ENCODE measurements around the gene TIAM1. TPM values are rescaled to one million over a fixed set of nuclear protein-coding genes. Genes with fewer than 3 reads are reported as not detected.

The TIAM1 gene
- total RNA-seq, 1 donor from 2014 or later, result 23.3 TPM

- Mint-ChIP-seq H3K36me3 (ENCODE audit: unreplicated experiment) (no peaks in the 10 kb centered on the region), H3K4me1 (ENCODE audit: low read depth, unreplicated experiment) (peaks cover 19% of the 10 kb centered on the region), H3K27me3 (ENCODE audit: unreplicated experiment) (no peaks in the 10 kb centered on the region), H3K9me3 (ENCODE audit: unreplicated experiment) (peaks cover 1% of the 10 kb centered on the region), H3K27ac (ENCODE audit: unreplicated experiment) (no peak overlapping the region), H3K4me3 (ENCODE audit: unreplicated experiment) (no peak overlapping the region)
- DNase-seq, result no peak
- TF ChIP-seq, protein P1, sequence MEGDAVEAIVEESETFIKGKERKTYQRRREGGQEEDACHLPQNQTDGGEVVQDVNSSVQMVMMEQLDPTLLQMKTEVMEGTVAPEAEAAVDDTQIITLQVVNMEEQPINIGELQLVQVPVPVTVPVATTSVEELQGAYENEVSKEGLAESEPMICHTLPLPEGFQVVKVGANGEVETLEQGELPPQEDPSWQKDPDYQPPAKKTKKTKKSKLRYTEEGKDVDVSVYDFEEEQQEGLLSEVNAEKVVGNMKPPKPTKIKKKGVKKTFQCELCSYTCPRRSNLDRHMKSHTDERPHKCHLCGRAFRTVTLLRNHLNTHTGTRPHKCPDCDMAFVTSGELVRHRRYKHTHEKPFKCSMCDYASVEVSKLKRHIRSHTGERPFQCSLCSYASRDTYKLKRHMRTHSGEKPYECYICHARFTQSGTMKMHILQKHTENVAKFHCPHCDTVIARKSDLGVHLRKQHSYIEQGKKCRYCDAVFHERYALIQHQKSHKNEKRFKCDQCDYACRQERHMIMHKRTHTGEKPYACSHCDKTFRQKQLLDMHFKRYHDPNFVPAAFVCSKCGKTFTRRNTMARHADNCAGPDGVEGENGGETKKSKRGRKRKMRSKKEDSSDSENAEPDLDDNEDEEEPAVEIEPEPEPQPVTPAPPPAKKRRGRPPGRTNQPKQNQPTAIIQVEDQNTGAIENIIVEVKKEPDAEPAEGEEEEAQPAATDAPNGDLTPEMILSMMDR (IDR thresholded peaks at IDR 0.05; ENCODE audit: partially characterized antibody, unreplicated experiment), result no peak
These were observed 20.3 kb upstream of the TIAM1 start for GRCh38 chr21:31364253-31364945.

GRCh38 chr21:31363720-31364119 is 19.7 kb upstream of the TIAM1 start:
- no peak for DNase-seq
- no peaks in the 10 kb centered on the region for H3K27me3 Mint-ChIP-seq (ENCODE audit: unreplicated experiment)
- H3K9me3 Mint-ChIP-seq (ENCODE audit: unreplicated experiment), result peaks cover 1% of the 10 kb centered on the region
- H3K27ac Mint-ChIP-seq (ENCODE audit: unreplicated experiment), result no peak overlapping the region
- H3K4me1 Mint-ChIP-seq (ENCODE audit: low read depth, unreplicated experiment), result peaks cover 19% of the 10 kb centered on the region
- no peak overlapping the region for H3K4me3 Mint-ChIP-seq (ENCODE audit: unreplicated experiment)
- TF ChIP-seq, protein P1 (IDR thresholded peaks at IDR 0.05; ENCODE audit: partially characterized antibody, unreplicated experiment), result no peak
- H3K36me3 Mint-ChIP-seq (ENCODE audit: unreplicated experiment), result no peaks in the 10 kb centered on the region

DNA sequence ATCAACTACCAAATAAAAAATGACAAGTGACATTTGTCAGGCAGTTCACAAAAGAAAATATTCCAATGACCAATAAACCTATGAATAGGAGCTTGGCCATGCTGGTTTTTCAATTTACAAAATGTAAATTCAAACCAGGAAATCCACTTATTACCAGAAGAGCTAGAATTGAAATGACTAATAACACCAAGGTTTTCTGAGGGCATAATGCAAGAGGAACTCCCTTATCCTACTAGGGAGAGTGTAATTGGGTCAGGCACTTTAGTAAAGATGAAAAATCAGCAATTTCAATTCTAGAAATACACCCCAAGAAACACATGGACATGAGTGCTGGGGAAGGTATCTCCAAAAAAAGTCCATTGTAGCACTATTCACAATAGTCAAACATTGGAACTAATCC is 16.7 kb upstream of the TIAM1 start:
- Mint-ChIP-seq H3K27me3 (ENCODE audit: unreplicated experiment) (no peaks in the 10 kb centered on the region), H3K4me1 (ENCODE audit: low read depth, unreplicated experiment) (peaks cover 13% of the 10 kb centered on the region), H3K36me3 (ENCODE audit: unreplicated experiment) (no peaks in the 10 kb centered on the region), H3K27ac (ENCODE audit: unreplicated experiment) (no peak overlapping the region), H3K9me3 (ENCODE audit: unreplicated experiment) (peaks cover 1% of the 10 kb centered on the region), H3K4me3 (ENCODE audit: unreplicated experiment) (no peak overlapping the region)
- TF ChIP-seq, protein P1 (IDR thresholded peaks at IDR 0.05; ENCODE audit: partially characterized antibody, unreplicated experiment), result no peak
- DNase-seq, result no peak

- Mint-ChIP-seq H3K27me3 (ENCODE audit: unreplicated experiment) (no peaks in the 10 kb centered on the region), H3K9me3 (ENCODE audit: unreplicated experiment) (no peaks in the 10 kb centered on the region), H3K36me3 (ENCODE audit: unreplicated experiment) (no peaks in the 10 kb centered on the region), H3K4me1 (ENCODE audit: low read depth, unreplicated experiment) (peaks cover under 1% of the 10 kb centered on the region), H3K4me3 (ENCODE audit: unreplicated experiment) (no peak overlapping the region), H3K27ac (ENCODE audit: unreplicated experiment) (no peak overlapping the region)
- no peak for DNase-seq
- TF ChIP-seq, protein P1 (IDR thresholded peaks at IDR 0.05; ENCODE audit: partially characterized antibody, unreplicated experiment), result no peak
These were observed 14.1 kb upstream of the TIAM1 start for GRCh38 chr21:31358158-31358557.

GRCh38 chr21:31356440-31356839 is 12.4 kb upstream of the TIAM1 start:
- Mint-ChIP-seq H3K9me3 (ENCODE audit: unreplicated experiment) (peaks cover 2% of the 10 kb centered on the region), H3K36me3 (ENCODE audit: unreplicated experiment) (no peaks in the 10 kb centered on the region), H3K4me1 (ENCODE audit: low read depth, unreplicated experiment) (no peaks in the 10 kb centered on the region), H3K27me3 (ENCODE audit: unreplicated experiment) (no peaks in the 10 kb centered on the region), H3K4me3 (ENCODE audit: unreplicated experiment) (no peak overlapping the region), H3K27ac (ENCODE audit: unreplicated experiment) (no peak overlapping the region)
- no peak for DNase-seq
- TF ChIP-seq, protein P1 (IDR thresholded peaks at IDR 0.05; ENCODE audit: partially characterized antibody, unreplicated experiment), result no peak
